HFFc6 (cell line): ENCODE results near the gene CCNYL1. TPM values are rescaled to one million over a fixed set of nuclear protein-coding genes. Genes with fewer than 3 reads are reported as not detected.

ENCODE experiments used
- DNase-seq: peaks from one replicate; pipeline ENCODE4 v3.0.0-alpha.2; 2018
- H3K27ac Mint-ChIP-seq: 2 replicates; pipeline ENCODE4 v1.8.0; 2020; ENCODE audit warnings: mild to moderate bottlenecking, mixed read lengths
- H3K27me3 Mint-ChIP-seq: 2 replicates; pipeline ENCODE4 v1.8.0; 2021; ENCODE audit warnings: mild to moderate bottlenecking, moderate library complexity, mixed read lengths; ENCODE audit not compliant: insufficient read depth
- H3K36me3 Mint-ChIP-seq: 2 replicates; pipeline ENCODE4 v1.8.0; 2021; ENCODE audit warnings: low read depth, mixed read lengths
- H3K4me1 Mint-ChIP-seq: 2 replicates; pipeline ENCODE4 v1.8.0; 2020; ENCODE audit warnings: low read depth, mixed read lengths
- H3K4me3 Mint-ChIP-seq: 2 replicates; pipeline ENCODE4 v1.8.0; 2020; ENCODE audit warnings: mild to moderate bottlenecking, moderate library complexity, mixed read lengths
- H3K9me3 Mint-ChIP-seq: 2 replicates; pipeline ENCODE4 v1.8.0; 2020; ENCODE audit warnings: mild to moderate bottlenecking, mixed read lengths
- long read RNA-seq: library from polyadenylated mRNA; unstranded; transcript quantifications from one replicate; pipeline ENCODE4 v2.0.0, GENCODE V29; 2019
- total RNA-seq, 6 experiments: library from RNA; stranded (reverse); fragmentation: NEBNext Ultra II Directional; extraction: Animal tissue kit (Norgen Biotek cat#: 25700); gene quantifications; 2 replicates in 1 of 6; 3 replicates in 5 of 6; pipeline ENCODE4 v1.2.3, GENCODE V29; 2021
- TF ChIP-seq, protein P1 (sequence below): fragments of 200-600 bp; sonication (generic); IDR thresholded peaks from 2 replicates; pipeline ENCODE4 v1.5.0; 2021; ENCODE audit warnings: antibody characterized with exemption, mild to moderate bottlenecking

Gene CCNYL1
- 10 to 100 TPM; 13.3 to 21.7 (median 17.5) TPM for total RNA-seq
- long read RNA-seq, partial matches to known transcripts, result 1 of 2 reads
- long read RNA-seq, other reads (novel, unspliced or antisense), result 1 of 2 reads

DNA sequence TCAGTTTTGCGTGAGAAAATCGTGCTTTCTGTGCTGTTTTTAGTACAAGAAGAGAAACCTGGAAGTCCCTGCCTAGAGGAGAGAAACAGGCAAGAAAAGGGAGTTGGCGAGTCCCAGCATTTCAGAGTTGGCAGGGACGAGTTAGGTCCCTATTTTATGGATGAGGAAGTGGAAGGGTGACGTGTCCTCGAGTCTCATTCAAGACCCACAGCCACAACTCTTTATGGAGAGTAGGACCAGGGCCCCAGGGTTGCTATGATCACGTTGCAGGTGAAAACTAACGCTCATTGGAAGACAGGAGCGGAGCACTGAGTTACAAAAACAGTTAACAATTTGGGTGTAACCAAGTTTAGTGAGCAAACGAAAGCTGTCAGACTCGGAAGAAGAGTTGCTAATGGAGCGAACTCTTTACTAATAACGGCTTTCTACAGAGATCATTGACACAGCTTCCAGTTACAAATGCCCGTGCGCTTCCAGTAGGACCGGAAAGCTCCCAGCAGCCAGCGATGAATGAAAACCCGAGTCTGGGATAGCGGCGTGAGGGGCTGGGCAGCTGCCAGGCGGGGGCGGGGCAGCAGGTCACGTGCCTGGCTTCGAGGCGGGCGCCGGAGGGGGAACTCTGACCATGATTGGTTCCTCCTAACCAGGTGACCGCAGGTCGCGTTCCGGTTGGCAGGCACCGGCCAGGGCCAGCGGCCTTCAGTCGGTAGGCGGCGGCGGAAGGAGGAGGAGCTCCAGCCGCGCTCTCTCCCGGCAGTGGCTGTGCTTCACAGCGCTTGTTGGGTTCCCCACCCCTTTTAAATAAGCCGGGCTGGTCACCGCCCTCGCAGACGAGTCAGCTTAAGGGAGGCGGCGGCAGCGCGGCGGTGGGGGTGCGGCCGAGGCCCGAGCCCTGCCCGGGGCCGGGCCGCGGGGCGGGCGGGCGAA, at the start of gene CCNYL1:
TSS of gene CCNYL1 (plus strand) at position 827 of the 927 bp plus-strand sequence. CDS start 257 bp downstream, outside the sequence.
- peaks cover 10% of the 10 kb centered on the region; the same call in 1 of the 2 replicates for H3K36me3 Mint-ChIP-seq
- TF ChIP-seq, protein P1, sequence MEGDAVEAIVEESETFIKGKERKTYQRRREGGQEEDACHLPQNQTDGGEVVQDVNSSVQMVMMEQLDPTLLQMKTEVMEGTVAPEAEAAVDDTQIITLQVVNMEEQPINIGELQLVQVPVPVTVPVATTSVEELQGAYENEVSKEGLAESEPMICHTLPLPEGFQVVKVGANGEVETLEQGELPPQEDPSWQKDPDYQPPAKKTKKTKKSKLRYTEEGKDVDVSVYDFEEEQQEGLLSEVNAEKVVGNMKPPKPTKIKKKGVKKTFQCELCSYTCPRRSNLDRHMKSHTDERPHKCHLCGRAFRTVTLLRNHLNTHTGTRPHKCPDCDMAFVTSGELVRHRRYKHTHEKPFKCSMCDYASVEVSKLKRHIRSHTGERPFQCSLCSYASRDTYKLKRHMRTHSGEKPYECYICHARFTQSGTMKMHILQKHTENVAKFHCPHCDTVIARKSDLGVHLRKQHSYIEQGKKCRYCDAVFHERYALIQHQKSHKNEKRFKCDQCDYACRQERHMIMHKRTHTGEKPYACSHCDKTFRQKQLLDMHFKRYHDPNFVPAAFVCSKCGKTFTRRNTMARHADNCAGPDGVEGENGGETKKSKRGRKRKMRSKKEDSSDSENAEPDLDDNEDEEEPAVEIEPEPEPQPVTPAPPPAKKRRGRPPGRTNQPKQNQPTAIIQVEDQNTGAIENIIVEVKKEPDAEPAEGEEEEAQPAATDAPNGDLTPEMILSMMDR, result peak; percentile 32; the same call in 1 of the 2 replicates
- peak within 1 kb of the TSS; percentile 100 for H3K4me3 Mint-ChIP-seq
- peaks cover 2% of the 10 kb centered on the region; the same call in 1 of the 2 replicates for H3K27me3 Mint-ChIP-seq
- peaks cover 49% of the 10 kb centered on the region for H3K4me1 Mint-ChIP-seq
- H3K9me3 Mint-ChIP-seq, result no peaks in the 10 kb centered on the region
- H3K27ac Mint-ChIP-seq, result peak within 1 kb of the TSS; percentile 95
- peak; percentile 100 for DNase-seq

DNA sequence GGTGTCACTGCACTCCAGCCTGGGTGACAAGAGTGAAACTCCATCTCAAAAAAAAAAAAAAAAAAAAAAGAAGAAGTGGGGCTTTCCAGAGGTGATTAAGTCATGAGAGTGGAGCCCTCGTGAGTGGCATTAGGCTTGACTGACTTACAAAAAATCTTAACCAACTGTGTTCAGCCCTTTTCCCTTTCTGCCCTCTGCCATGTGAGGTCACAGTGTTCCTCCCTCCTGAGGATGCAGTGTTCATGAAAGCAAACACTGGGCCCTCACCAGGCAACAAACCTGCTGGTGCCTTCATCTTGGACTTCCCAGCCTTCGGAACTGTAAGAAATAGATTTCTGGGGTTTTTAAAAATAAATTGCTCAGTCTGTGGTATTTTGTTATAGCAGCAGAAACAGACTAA, 49.2 kb upstream of the CCNYL1 start:
- TF ChIP-seq, protein P1, result no peak

DNA sequence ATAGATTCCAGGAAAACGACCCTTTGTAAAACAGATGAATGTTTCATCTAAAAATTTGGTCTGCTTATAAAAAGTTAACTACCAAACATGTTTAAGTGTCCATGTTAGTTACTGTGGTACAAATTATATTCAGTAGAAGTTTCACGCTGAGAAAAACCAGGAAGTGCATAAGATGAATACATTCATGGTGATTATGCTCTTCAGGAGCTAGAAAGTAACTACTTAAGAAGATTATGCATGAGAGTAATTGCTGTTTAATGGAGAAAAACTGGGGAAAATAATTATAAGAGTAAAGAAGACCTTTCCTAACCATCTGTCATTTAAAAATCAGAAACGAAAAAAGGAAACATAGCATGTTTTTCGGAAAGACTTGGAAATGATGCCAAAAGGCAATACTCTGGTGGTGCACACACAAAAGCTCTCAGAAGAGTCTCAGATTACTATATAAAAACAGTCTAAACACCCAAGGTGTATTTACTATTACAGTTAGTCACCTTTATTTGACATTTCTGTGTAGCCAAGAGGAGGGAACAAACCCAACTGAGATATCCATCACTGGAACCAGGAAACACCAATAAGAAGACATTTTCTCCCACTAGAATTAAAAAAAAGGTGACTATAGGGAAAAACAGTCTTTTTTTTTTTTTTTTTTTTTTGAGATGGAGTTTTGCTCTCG, 47.4 kb upstream of the CCNYL1 start:
- Mint-ChIP-seq H3K27ac (no peak overlapping the region), H3K36me3 (no peaks in the 10 kb centered on the region), H3K27me3 (peaks cover 5% of the 10 kb centered on the region), H3K4me1 (peaks cover 12% of the 10 kb centered on the region), H3K4me3 (no peak overlapping the region), H3K9me3 (no peaks in the 10 kb centered on the region)
- TF ChIP-seq, protein P1, result no peak
- DNase-seq, result no peak

More for the DNA sequence above, 49.2 kb upstream of the CCNYL1 start:
- no peak for DNase-seq
- peaks cover 12% of the 10 kb centered on the region for H3K4me1 Mint-ChIP-seq
- no peaks in the 10 kb centered on the region for H3K36me3 Mint-ChIP-seq
- H3K27me3 Mint-ChIP-seq, result peaks cover 4% of the 10 kb centered on the region
- H3K9me3 Mint-ChIP-seq, result no peaks in the 10 kb centered on the region
- H3K4me3 Mint-ChIP-seq, result no peak overlapping the region
- no peak overlapping the region for H3K27ac Mint-ChIP-seq

DNA sequence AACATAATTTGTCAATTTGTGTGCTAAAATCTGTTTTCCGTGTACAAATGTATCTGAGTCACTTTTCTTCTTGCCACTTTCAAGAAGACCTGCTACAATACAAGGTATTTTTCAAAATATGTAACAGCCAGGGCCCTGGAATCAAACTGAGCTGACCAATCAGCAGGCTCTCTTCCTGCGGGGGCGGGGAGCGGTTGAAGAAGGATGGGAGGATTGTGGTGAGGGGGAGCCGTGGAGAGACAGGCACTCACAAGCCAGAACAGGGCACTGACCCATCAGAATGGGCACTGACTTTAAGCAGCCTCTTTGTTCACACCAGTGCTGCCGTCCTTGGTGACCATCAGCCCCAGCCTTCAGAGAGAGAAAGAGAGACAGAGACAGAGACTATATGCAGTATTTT, 40.6 kb upstream of the CCNYL1 start:
- Mint-ChIP-seq H3K27ac (no peak overlapping the region), H3K4me1 (peaks cover 1% of the 10 kb centered on the region), H3K4me3 (no peak overlapping the region), H3K36me3 (no peaks in the 10 kb centered on the region), H3K9me3 (no peaks in the 10 kb centered on the region), H3K27me3 (peaks cover 3% of the 10 kb centered on the region)
- TF ChIP-seq, protein P1, result no peak
- no peak for DNase-seq

DNA sequence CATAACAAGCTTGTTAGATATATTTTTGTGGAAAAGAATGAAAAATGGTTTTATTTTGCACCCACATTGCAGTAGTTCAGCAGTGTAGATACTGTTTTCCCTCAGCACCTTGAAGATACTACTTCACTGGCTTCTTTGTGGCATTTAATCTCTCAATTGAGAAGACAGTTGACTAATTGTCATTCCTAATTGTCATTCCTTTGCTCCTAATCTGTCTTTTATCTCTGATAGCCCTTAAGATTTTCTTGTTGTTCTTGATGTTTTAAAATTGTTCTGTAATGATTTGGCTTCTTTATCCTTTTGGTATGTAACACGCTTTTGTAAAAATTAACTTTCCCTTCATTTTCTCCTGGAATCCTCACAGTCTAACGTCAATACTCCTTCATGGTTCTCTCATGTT, 38.0 kb upstream of the CCNYL1 start:
- Mint-ChIP-seq H3K27me3 (peaks cover 3% of the 10 kb centered on the region), H3K27ac (no peak overlapping the region), H3K4me1 (peaks cover 15% of the 10 kb centered on the region), H3K36me3 (no peaks in the 10 kb centered on the region), H3K9me3 (no peaks in the 10 kb centered on the region), H3K4me3 (no peak overlapping the region)
- no peak for DNase-seq
- TF ChIP-seq, protein P1, result no peak
